ENCODE measurements around the gene TGFBRAP1.
A peak's percentile ranks its signal among the peaks of the same experiment; 100 is the strongest.

The TGFBRAP1 gene

GRCh38 chr2:105269426-105269825 is 60.1 kb downstream of the TGFBRAP1 start:
- DNase-seq (ENCODE audit: low read depth in 1 of 2, low spot score in 1 of 2): no peak
- Histone ChIP-seq H3K27me3 (ENCODE audit: insufficient read depth, poor library complexity, severe bottlenecking) (no peaks in the 10 kb centered on the region), H3K4me3 (replicated peaks; ENCODE audit: insufficient read depth, low read length) (no peak overlapping the region), H3K27ac (replicated peaks) (no peak overlapping the region)
- TF ChIP-seq POLR2AphosphoS5 (IDR thresholded peaks at IDR 0.05; ENCODE audit: low read depth) (no peak), REST (IDR thresholded peaks at IDR 0.05; ENCODE audit: insufficient replicate concordance, low read depth) (no peak), CTCF (IDR thresholded peaks at IDR 0.05; ENCODE audit: insufficient read depth, low read length) (no peak), SPI1 (IDR thresholded peaks at IDR 0.05; ENCODE audit: borderline replicate concordance, low read depth) (no peak), GABPA (IDR thresholded peaks at IDR 0.05; ENCODE audit: low read depth) (no peak)

- no peak for TF ChIP-seq GABPA (IDR thresholded peaks at IDR 0.05; ENCODE audit: low read depth)
- no peak for TF ChIP-seq SPI1 (IDR thresholded peaks at IDR 0.05; ENCODE audit: borderline replicate concordance, low read depth)
- no peak for TF ChIP-seq REST (IDR thresholded peaks at IDR 0.05; ENCODE audit: insufficient replicate concordance, low read depth)
- no peak for TF ChIP-seq CTCF (IDR thresholded peaks at IDR 0.05; ENCODE audit: insufficient read depth, low read length)
- TF ChIP-seq POLR2AphosphoS5 (IDR thresholded peaks at IDR 0.05; ENCODE audit: low read depth): no peak
- DNase-seq (ENCODE audit: low read depth in 1 of 2, low spot score in 1 of 2): no peak
- Histone ChIP-seq H3K27ac (replicated peaks) (no peak overlapping the region), H3K27me3 (ENCODE audit: insufficient read depth, poor library complexity, severe bottlenecking) (no peaks in the 10 kb centered on the region), H3K4me3 (replicated peaks; ENCODE audit: insufficient read depth, low read length) (no peak overlapping the region)
Measured at GRCh38 chr2:105262651-105263091, 66.9 kb downstream of the TGFBRAP1 start.

- no peak for TF ChIP-seq POLR2AphosphoS5 (IDR thresholded peaks at IDR 0.05; ENCODE audit: low read depth)
- TF ChIP-seq CTCF (IDR thresholded peaks at IDR 0.05; ENCODE audit: insufficient read depth, low read length): no peak
- no peak for TF ChIP-seq SPI1 (IDR thresholded peaks at IDR 0.05; ENCODE audit: borderline replicate concordance, low read depth)
- H3K27ac ChIP-seq (replicated peaks): no peak overlapping the region
Measured at GRCh38 chr2:105261061-105261460, 68.5 kb downstream of the TGFBRAP1 start.

GRCh38 chr2:105258835-105259350 is 70.6 kb downstream of the TGFBRAP1 start:
- DNase-seq (ENCODE audit: low read depth in 1 of 2, low spot score in 1 of 2): no peak
- TF ChIP-seq REST (IDR thresholded peaks at IDR 0.05; ENCODE audit: insufficient replicate concordance, low read depth): no peak
- TF ChIP-seq GABPA (IDR thresholded peaks at IDR 0.05; ENCODE audit: low read depth): no peak
- TF ChIP-seq SPI1 (IDR thresholded peaks at IDR 0.05; ENCODE audit: borderline replicate concordance, low read depth): no peak
- no peak for TF ChIP-seq POLR2AphosphoS5 (IDR thresholded peaks at IDR 0.05; ENCODE audit: low read depth)
- TF ChIP-seq CTCF (IDR thresholded peaks at IDR 0.05; ENCODE audit: insufficient read depth, low read length): no peak
- no peak overlapping the region for H3K4me3 ChIP-seq (replicated peaks; ENCODE audit: insufficient read depth, low read length)
- H3K27ac ChIP-seq (replicated peaks): no peak overlapping the region
- no peaks in the 10 kb centered on the region for H3K27me3 ChIP-seq (ENCODE audit: insufficient read depth, poor library complexity, severe bottlenecking)

More at GRCh38 chr2:105261061-105261460, 68.5 kb downstream of the TGFBRAP1 start:
- Histone ChIP-seq H3K27me3 (ENCODE audit: insufficient read depth, poor library complexity, severe bottlenecking) (no peaks in the 10 kb centered on the region), H3K4me3 (replicated peaks; ENCODE audit: insufficient read depth, low read length) (no peak overlapping the region)
- peak in 1 of 2 experiments; percentile 25 for DNase-seq (ENCODE audit: low read depth in 1 of 2, low spot score in 1 of 2)
